Measurements from ENCODE around the gene EPHX1.
"Not testable (repeated sequence)": the region's sequence is repeated elsewhere in the genome, so short reads cannot be mapped to it uniquely, and the experiment has no call there.

EPHX1 gene

GRCh38 chr1:225809842-225810578 lies at the start of gene EPHX1:
EPHX1 (plus strand) TSS chr1:225810124; CDS start chr1:225828730, 18,606 bp downstream.
- peak; percentile 35 to 55 (median 45) for DNase-seq (ENCODE audit: low read depth in 2 of 3, low spot score in 2 of 3)

DNA sequence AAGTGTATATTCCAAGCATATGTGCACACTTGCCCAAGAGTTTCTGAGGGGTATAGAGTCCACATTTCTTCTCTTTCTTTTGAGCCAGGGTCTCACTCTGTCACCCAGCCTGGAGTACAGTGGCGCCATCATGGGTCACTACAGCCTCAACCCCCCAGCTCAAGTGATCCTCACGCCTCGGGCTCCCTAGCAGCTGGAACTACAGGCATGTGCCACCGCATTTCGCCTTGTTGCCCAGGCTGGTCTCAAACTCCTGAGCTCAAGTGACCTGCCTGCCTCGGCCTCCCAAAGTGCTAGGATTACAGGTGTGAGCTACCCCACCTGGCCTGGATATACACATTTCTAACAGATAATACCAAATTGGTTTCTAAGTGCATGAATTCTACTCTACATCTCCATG lies 49.4 kb upstream of the EPHX1 start:
- no peak for DNase-seq (ENCODE audit: low read depth in 2 of 3, low spot score in 2 of 3)

DNA sequence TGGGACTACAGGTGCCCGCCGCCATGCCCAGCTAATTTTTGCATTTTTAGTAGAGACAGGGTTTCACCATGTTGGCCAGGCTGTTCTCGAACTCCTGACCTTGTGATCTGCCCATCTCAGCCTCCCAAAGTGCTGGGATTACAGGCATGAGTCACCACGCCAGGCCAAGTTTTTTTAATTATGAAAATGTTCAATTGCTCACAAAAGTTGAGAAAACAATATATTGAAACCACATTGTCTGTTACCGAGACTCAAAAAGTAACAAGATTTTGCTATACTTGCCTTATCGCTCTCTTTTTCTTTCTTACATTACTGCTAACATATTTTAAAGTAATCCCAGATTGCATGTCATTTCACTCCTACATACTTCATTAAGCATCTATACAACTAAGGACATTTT lies 48.5 kb upstream of the EPHX1 start:
- DNase-seq (ENCODE audit: low read depth in 2 of 3, low spot score in 2 of 3), result not testable (repeated sequence)

GRCh38 chr1:225762002-225762441 lies 47.9 kb upstream of the EPHX1 start:
- DNase-seq (ENCODE audit: low read depth in 2 of 3, low spot score in 2 of 3), result no peak

DNA sequence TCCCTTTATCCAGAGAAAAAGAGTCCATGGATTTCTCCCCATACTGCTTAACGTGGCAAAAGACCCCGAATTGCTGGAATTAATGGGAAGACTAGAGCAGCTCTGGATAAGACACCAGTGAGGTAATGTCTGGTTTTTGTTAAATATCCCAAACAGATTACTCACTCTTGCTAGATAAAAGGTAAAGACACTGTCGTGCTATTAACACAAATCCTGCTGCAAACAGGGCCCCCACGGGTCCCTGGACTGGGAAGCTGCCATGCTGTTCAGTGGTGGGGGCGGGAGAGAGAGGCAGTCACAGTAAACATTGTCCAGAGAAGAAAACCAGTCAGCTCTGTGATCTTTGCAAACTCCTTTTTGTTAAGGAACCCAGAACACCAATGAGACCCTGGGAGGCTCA lies 47.5 kb upstream of the EPHX1 start:
- DNase-seq (ENCODE audit: low read depth in 2 of 3, low spot score in 2 of 3), result no peak

DNA sequence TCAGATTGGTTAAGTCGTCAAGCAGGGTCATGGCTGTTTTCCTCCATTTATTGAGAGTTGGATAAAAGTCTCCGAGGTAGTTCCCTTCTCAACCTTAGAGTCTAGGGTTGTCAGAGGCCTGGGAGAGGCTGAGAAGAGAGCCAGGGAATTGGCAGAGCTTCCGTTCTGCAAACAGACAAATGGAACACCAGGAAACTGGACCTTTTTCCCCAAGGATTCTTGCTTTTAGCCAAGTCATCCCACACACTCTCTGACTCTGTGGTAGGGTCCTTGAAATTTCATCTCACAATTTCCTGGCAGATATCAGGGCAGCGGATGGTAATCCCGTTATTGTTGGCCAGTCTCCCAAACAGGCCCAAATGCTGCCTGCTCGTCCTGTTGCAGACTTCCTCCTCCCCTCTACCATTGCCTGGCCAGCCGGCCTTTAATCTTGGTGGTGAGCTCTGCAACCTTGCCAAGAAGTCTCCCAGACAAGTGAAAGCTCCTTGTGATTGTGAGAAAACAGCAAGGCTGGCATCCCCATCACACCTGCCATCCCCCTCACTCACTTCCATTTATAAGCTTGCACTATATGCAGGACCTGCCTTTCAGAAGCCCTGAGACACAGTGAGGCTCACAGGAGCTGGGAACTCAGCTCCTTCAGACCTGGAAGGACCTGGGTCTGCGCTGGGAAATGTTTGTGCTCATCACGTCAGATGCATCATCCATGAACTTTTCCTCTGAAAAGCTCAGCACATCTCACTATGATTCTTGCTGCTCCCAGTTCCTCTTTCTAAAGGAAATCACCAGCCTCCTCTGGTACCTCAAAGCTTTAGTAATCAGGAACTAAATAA lies 46.0 kb upstream of the EPHX1 start:
- DNase-seq (ENCODE audit: low read depth in 2 of 3, low spot score in 2 of 3), result no peak

GRCh38 chr1:225765982-225766674 lies 43.8 kb upstream of the EPHX1 start:
- DNase-seq (ENCODE audit: low read depth in 2 of 3, low spot score in 2 of 3), result no peak

GRCh38 chr1:225766967-225767633 lies 42.8 kb upstream of the EPHX1 start:
- no peak for DNase-seq (ENCODE audit: low read depth in 2 of 3, low spot score in 2 of 3)

DNA sequence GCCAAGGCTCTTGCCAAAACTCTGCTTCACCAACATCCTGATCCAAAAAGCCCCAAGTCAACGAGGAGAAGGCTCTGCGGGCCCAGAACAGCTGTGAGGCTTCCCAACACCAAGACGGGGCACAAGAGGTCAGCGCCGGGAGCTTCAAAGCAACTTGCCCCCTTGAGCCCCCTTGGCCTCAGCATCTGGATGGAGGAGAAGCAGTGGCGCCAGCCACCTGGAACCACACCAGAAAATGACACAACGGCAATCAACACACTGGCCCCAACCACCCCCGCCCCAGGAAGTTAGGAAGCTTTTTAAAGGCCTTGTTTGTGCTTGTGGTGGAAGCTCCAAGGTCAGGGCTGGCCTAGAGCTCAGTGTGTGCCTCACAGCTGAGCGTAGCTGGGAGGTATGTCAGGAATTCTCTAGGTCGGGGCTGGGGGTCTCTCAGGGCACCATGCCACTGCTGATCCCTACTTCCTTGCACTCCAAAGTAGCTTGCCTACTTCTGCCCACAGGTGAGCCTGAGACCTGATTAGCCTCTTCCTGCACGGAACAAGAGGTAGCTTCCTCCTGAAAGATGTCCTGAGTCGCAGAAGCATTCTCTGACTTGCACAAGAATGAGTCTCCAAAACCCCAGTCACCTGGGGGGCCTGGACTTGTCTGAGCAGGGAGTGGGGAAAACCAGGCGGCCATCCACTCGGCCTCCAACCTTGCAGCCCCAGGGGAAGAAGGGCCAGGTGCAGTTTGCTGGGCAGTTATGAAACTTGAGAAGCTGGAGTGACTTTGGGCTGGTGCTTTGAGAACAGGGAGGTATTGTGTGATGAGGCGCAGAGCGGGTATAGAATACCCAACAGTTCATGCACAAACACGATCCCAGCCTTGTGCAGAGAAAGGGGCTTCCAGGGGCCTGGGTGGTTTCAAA lies 42.0 kb upstream of the EPHX1 start:
- DNase-seq (ENCODE audit: low read depth in 2 of 3, low spot score in 2 of 3), result no peak

GRCh38 chr1:225768662-225769426 lies 41.1 kb upstream of the EPHX1 start:
- DNase-seq (ENCODE audit: low read depth in 2 of 3, low spot score in 2 of 3), result no peak

DNA sequence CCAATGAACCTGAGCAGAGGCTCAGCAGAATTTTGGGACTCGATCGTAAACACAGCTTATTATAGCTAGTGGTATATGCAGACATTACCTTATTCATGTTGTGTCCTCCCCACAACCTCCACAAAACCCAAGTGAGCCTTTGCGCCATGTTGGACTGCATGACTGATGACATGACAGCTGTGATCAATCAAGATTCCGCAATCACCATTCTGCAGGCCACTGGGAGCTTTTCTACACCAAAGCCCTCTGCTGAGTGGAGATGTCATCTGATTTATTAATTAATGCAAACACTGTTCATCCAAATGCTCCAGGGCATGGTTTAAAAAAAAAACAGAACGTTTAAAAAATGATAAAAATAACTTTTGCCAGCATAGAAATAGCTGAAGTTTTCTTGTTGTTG lies 40.2 kb upstream of the EPHX1 start:
- DNase-seq (ENCODE audit: low read depth in 2 of 3, low spot score in 2 of 3), result no peak

- DNase-seq (ENCODE audit: low read depth in 2 of 3, low spot score in 2 of 3), result no peak
Measured at GRCh38 chr1:225770561-225771248, 39.2 kb upstream of the EPHX1 start.

DNA sequence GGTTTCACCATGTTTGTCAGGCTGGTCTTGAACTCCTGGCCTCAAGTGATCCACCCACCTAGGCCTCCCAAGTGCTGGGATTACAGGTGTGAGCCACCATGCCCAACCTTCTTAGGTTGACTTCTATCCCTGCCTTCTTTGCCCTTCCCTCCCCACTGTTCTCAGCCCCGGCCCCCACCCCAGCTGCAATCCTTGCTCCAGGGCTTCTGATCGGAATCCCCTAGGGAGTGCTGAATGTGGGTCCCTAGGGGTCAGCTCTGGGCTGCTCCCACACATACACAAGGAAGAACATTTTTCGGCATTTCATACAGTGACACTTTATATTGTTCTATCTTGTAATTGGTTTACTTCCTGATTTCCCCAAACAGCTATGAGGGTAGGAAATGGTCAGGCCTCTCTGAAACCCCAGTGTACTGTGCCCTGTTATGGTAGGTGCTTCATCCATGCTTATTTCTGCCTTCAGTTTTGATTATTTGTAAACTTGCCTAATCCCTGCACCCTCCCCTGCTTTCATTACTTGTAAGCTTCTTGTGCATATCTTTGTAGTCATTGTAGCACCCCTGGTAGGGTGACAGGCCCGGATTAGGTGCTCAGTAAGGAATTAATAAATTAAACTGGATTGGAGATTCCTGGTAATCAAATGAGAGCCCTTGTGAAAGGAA lies 38.1 kb upstream of the EPHX1 start:
- no peak for DNase-seq (ENCODE audit: low read depth in 2 of 3, low spot score in 2 of 3)

- no peak for DNase-seq (ENCODE audit: low read depth in 2 of 3, low spot score in 2 of 3)
Measured at GRCh38 chr1:225772323-225772768, 37.6 kb upstream of the EPHX1 start.

DNA sequence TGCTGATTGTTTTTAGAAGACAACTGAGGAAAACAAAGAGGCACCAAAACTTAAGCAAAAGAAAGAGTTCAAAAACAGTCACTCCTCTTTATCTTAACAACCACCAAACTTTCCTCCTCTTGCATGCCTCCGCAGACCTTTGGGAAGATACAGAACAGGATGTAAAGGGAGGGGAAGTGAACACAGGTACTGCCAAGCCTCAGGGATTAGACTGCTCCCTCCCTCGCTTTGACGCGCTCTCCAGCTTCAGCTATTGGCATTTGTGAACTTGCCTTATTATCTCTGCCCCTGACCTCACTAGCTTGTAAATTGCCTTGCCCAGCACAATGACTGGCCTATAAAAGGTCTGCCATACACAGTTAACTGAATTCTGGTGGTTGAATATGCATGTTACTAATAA lies 37.1 kb upstream of the EPHX1 start:
- DNase-seq (ENCODE audit: low read depth in 2 of 3, low spot score in 2 of 3), result no peak

DNA sequence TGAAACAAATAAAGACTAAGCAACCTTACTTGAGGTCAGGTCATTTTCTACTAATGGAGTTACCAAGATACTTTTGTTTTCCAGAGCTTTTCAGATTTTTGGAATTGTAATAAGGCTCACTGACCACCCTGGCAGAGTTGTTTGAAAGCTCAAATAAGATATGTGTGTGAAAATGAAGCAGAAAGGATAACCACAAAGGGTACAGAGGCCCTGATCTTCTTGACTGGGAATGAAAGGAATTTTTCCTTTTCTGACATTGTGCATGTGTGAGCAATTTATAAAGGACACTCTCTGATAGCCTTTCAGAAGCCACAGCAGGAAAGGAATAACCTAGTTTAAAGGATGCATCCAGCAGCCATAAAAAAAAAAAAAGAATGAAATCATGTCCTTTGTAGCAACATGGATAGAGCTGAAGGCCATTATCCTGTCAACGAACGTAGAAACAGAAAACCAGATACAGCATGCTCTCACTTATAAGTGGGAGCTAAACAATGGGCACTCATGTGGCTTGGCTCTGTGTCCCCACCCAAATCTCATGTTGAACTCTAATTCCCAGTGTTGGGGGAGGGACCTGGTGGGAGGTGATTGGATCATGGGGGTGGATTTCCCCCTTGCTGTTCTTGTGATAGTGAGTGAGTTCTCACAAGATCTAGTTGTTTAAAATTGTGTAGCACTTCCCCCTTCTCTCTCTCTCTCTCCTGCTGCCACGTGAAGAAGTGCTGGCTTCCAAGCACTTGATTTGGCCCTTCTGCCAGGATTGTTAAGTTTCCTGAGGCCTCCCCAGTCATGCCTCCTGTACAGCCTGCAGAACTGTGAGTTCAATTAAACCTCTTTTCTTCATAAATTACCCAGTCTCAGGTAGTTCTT lies 35.4 kb upstream of the EPHX1 start:
- no peak for DNase-seq (ENCODE audit: low read depth in 2 of 3, low spot score in 2 of 3)

DNA sequence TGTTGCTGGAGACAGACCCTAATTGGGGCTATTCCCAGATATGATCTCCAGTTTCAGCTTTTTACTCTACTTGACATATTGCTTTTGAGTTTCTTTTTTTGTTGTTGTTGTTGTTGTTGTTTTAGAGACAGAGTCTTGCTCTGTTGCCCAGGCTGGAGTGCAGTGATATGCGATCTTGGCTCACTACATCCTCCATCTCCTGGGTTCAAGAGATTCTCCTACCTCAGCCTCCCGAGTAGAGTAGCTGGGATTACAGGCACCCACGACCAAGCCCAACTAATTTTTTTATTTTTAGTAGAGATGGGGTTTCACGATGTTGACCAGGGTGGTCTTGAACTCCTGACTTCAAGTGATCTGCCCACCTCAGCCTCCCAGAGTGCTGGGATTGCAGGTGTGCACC lies 33.6 kb upstream of the EPHX1 start:
- DNase-seq (ENCODE audit: low read depth in 2 of 3, low spot score in 2 of 3), result no peak
